Liver (tissue), 9 donors: ENCODE measurements around the gene OR52N1. TPM values are rescaled to one million over a fixed set of nuclear protein-coding genes. Genes with fewer than 3 reads are reported as not detected.

Experiments used
- DNase-seq: peaks from one replicate; pipeline ENCODE4 v3.0.0-alpha.2; 2017; ENCODE audit warnings: low spot score
- H3K27ac ChIP-seq, 2 donors: one replicate each; pipeline ENCODE4 v1.7.0; 2013; ENCODE audit warnings: inconsistent platforms in 2 of 2, low read length in 2 of 2, control low read depth in 1 of 2, low read depth in 1 of 2, mild to moderate bottlenecking in 1 of 2
- H3K27me3 ChIP-seq, 4 donors: one replicate each; pipeline versions ENCODE4 v1.6.1 to v1.7.0; 2013; ENCODE audit warnings: low read length in 3 of 4, inconsistent platforms in 1 of 4, mild to moderate bottlenecking in 1 of 4, moderate library complexity in 1 of 4; ENCODE audit not compliant: control insufficient read depth in 4 of 4, insufficient read depth in 4 of 4
- H3K36me3 ChIP-seq, 4 donors: one replicate each; pipeline versions ENCODE4 v1.6.1 to v1.7.0; 2013; ENCODE audit warnings: low read length in 3 of 4, mild to moderate bottlenecking in 3 of 4, low read depth in 1 of 4, moderate library complexity in 1 of 4; ENCODE audit not compliant: control insufficient read depth in 4 of 4, insufficient read depth in 3 of 4
- H3K4me1 ChIP-seq, 4 donors: one replicate each; pipeline versions ENCODE4 v1.6.1 to v1.7.0; 2013; ENCODE audit warnings: low read length in 3 of 4, mild to moderate bottlenecking in 3 of 4, moderate library complexity in 1 of 4; ENCODE audit not compliant: control insufficient read depth in 4 of 4, insufficient read depth in 4 of 4
- H3K4me3 ChIP-seq, 3 donors: one replicate each; pipeline versions ENCODE4 v1.6.1 to v1.7.0; 2013; ENCODE audit warnings: low read length in 3 of 3, control low read depth in 1 of 3, low read depth in 1 of 3, mild to moderate bottlenecking in 1 of 3
- H3K9ac ChIP-seq, 2 donors: one replicate each; pipeline ENCODE4 v1.7.0; 2013; ENCODE audit warnings: low read length in 2 of 2, mild to moderate bottlenecking in 2 of 2, moderate library complexity in 2 of 2, control low read depth in 1 of 2, low read depth in 1 of 2
- H3K9me3 ChIP-seq, 4 donors: one replicate each; pipeline versions ENCODE4 v1.6.1 to v1.7.0; 2013; ENCODE audit warnings: low read length in 3 of 4; ENCODE audit not compliant: control insufficient read depth in 4 of 4
- ATF3 ChIP-seq: IDR thresholded peaks from 2 replicates; pipeline ENCODE4 v1.6.1; 2016; ENCODE audit warnings: antibody characterized with exemption
- EGR1 ChIP-seq, 2 donors: IDR thresholded peaks; 2 replicates each; pipeline ENCODE4 v1.6.1; 2016 to 2018; ENCODE audit warnings: antibody characterized with exemption in 2 of 2, low read depth in 2 of 2
- FOXA1 ChIP-seq: IDR thresholded peaks from 2 replicates; pipeline ENCODE4 v1.6.1; 2016; ENCODE audit warnings: antibody characterized with exemption
- FOXA2 ChIP-seq: IDR thresholded peaks from 2 replicates; pipeline ENCODE4 v1.6.1; 2016; ENCODE audit warnings: antibody characterized with exemption
- GABPA ChIP-seq, 2 donors: IDR thresholded peaks in 1 of 2; conservative IDR thresholded peaks in 1 of 2; 2 replicates each; pipeline ENCODE4 v1.6.1; 2016; ENCODE audit warnings: antibody characterized with exemption in 2 of 2, mild to moderate bottlenecking in 1 of 2, moderate library complexity in 1 of 2
- HNF4A ChIP-seq, 2 donors: conservative IDR thresholded peaks; 2 replicates each; pipeline ENCODE4 v1.6.1; 2016; ENCODE audit warnings: antibody characterized with exemption in 2 of 2, mild to moderate bottlenecking in 2 of 2
- HNF4G ChIP-seq: IDR thresholded peaks from 2 replicates; pipeline ENCODE4 v1.6.1; 2016; ENCODE audit warnings: antibody characterized with exemption
- JUND ChIP-seq, 2 donors: IDR thresholded peaks; 2 replicates each; pipeline ENCODE4 v1.6.1; 2016; ENCODE audit warnings: antibody characterized with exemption in 2 of 2
- NR2F2 ChIP-seq: IDR thresholded peaks from 2 replicates; pipeline ENCODE4 v1.6.1; 2016; ENCODE audit warnings: antibody characterized with exemption
- RAD21 ChIP-seq, 2 donors: IDR thresholded peaks; 2 replicates each; pipeline ENCODE4 v1.6.1; 2016; ENCODE audit warnings: antibody characterized with exemption in 2 of 2, mild to moderate bottlenecking in 2 of 2
- RXRA ChIP-seq, 2 donors: IDR thresholded peaks; 2 replicates each; pipeline ENCODE4 v1.6.1; 2017 to 2018; ENCODE audit warnings: antibody characterized with exemption in 2 of 2, mild to moderate bottlenecking in 1 of 2
- SP1 ChIP-seq: IDR thresholded peaks from 2 replicates; pipeline ENCODE4 v1.6.1; 2018; ENCODE audit warnings: antibody characterized with exemption, mild to moderate bottlenecking
- TAF1 ChIP-seq: conservative IDR thresholded peaks from 2 replicates; pipeline ENCODE4 v1.6.1; 2016; ENCODE audit warnings: antibody characterized with exemption, mild to moderate bottlenecking
- YY1 ChIP-seq: IDR thresholded peaks from 2 replicates; pipeline ENCODE4 v1.6.1; 2016; ENCODE audit warnings: antibody characterized with exemption, mild to moderate bottlenecking
- ZBTB33 ChIP-seq: IDR thresholded peaks from 2 replicates; pipeline ENCODE4 v1.6.1; 2016; ENCODE audit warnings: antibody characterized with exemption
- WGBS: extraction: QIAGEN DNeasy Blood & Tissue Kit; methylation state at CpG from one replicate; pipeline ENCODE4 v1.1.7; 2013; 5-methylcytosine and 5-hydroxymethylcytosine counted together
- polyA plus RNA-seq, 2 donors: library from polyadenylated mRNA; stranded (reverse) in 1 of 2; unstranded in 1 of 2; fragments of 200-250 nt in 1 of 2; fragments of >200 nt in 1 of 2; fragmentation: Nextera tagmentation in 1 of 2; extraction: Ambion mirVana in 1 of 2; gene quantifications; one replicate each; pipeline versions ENCODE4 v1.2.1 to v1.2.3, GENCODE V29; 2013 to 2015
- total RNA-seq, 2 donors: library from RNA; depleted of rRNA; stranded (reverse); fragments of >200 nt; gene quantifications; one replicate each; pipeline ENCODE4 v1.2.3, GENCODE V29; 2014
- TF ChIP-seq, protein P1 (sequence below): fragments of 150-350 bp; IDR thresholded peaks from 2 replicates; pipeline ENCODE4 v1.5.1; 2017; ENCODE audit warnings: improper control_type of control experiment, low read depth, low read length; ENCODE audit not compliant: missing input control
- TF ChIP-seq, protein P2 (sequence below): IDR thresholded peaks from 2 replicates; pipeline ENCODE4 v1.6.1; 2016; ENCODE audit warnings: antibody characterized with exemption, mild to moderate bottlenecking
- TF ChIP-seq, protein P3 (sequence below): IDR thresholded peaks from 2 replicates; pipeline ENCODE4 v1.6.1; 2016; ENCODE audit warnings: antibody characterized with exemption
- donor health status: healthy.
- donor health status: healthy.
- donor health status: healthy.
- donor health status: healthy.
- donor health status: healthy.

OR52N1 gene
- total and polyA plus RNA-seq, 4 donors = under 0.01 to 0.05 TPM; not detected in 2

GRCh38 chr11:5746614-5747013 is 44.5 kb downstream of the OR52N1 start:
- 84% methylated on average over 3 of the region's 3 CpGs for WGBS
- no peak for TF ChIP-seq GABPA (IDR thresholded peaks at IDR 0.05 in 1 of 2, conservative IDR thresholded peaks at IDR 0.05 in 1 of 2)
- no peak for TF ChIP-seq SP1
- TF ChIP-seq, protein P1, sequence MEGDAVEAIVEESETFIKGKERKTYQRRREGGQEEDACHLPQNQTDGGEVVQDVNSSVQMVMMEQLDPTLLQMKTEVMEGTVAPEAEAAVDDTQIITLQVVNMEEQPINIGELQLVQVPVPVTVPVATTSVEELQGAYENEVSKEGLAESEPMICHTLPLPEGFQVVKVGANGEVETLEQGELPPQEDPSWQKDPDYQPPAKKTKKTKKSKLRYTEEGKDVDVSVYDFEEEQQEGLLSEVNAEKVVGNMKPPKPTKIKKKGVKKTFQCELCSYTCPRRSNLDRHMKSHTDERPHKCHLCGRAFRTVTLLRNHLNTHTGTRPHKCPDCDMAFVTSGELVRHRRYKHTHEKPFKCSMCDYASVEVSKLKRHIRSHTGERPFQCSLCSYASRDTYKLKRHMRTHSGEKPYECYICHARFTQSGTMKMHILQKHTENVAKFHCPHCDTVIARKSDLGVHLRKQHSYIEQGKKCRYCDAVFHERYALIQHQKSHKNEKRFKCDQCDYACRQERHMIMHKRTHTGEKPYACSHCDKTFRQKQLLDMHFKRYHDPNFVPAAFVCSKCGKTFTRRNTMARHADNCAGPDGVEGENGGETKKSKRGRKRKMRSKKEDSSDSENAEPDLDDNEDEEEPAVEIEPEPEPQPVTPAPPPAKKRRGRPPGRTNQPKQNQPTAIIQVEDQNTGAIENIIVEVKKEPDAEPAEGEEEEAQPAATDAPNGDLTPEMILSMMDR = no peak
- TF ChIP-seq RXRA (IDR thresholded peaks at IDR 0.05) = no peak
- TF ChIP-seq, protein P2, sequence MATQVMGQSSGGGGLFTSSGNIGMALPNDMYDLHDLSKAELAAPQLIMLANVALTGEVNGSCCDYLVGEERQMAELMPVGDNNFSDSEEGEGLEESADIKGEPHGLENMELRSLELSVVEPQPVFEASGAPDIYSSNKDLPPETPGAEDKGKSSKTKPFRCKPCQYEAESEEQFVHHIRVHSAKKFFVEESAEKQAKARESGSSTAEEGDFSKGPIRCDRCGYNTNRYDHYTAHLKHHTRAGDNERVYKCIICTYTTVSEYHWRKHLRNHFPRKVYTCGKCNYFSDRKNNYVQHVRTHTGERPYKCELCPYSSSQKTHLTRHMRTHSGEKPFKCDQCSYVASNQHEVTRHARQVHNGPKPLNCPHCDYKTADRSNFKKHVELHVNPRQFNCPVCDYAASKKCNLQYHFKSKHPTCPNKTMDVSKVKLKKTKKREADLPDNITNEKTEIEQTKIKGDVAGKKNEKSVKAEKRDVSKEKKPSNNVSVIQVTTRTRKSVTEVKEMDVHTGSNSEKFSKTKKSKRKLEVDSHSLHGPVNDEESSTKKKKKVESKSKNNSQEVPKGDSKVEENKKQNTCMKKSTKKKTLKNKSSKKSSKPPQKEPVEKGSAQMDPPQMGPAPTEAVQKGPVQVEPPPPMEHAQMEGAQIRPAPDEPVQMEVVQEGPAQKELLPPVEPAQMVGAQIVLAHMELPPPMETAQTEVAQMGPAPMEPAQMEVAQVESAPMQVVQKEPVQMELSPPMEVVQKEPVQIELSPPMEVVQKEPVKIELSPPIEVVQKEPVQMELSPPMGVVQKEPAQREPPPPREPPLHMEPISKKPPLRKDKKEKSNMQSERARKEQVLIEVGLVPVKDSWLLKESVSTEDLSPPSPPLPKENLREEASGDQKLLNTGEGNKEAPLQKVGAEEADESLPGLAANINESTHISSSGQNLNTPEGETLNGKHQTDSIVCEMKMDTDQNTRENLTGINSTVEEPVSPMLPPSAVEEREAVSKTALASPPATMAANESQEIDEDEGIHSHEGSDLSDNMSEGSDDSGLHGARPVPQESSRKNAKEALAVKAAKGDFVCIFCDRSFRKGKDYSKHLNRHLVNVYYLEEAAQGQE = no peak
- TF ChIP-seq HNF4A (conservative IDR thresholded peaks at IDR 0.05) = no peak
- no peak for TF ChIP-seq FOXA2
- no peak for TF ChIP-seq ZBTB33
- TF ChIP-seq NR2F2 = no peak
- TF ChIP-seq ATF3 = no peak
- no peak for TF ChIP-seq YY1
- no peak for TF ChIP-seq RAD21 (IDR thresholded peaks at IDR 0.05)
- TF ChIP-seq JUND (IDR thresholded peaks at IDR 0.05) = no peak
- no peak for TF ChIP-seq TAF1
- TF ChIP-seq FOXA1 = no peak
- TF ChIP-seq, protein P3, sequence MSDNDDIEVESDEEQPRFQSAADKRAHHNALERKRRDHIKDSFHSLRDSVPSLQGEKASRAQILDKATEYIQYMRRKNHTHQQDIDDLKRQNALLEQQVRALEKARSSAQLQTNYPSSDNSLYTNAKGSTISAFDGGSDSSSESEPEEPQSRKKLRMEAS = no peak
- TF ChIP-seq EGR1 (IDR thresholded peaks at IDR 0.05; ENCODE audit: low read depth in 2 of 2) = no peak
- TF ChIP-seq HNF4G = no peak
- H3K36me3 ChIP-seq = no peaks in the 10 kb centered on the region

More at GRCh38 chr11:5746614-5747013, 44.5 kb downstream of the OR52N1 start:
- Histone ChIP-seq H3K9me3 (no peaks in the 10 kb centered on the region), H3K4me3 (no peak overlapping the region), H3K27me3 (no peaks in the 10 kb centered on the region), H3K9ac (no peak overlapping the region), H3K4me1 (no peaks in the 10 kb centered on the region), H3K27ac (no peak overlapping the region)
- DNase-seq = no peak
